Neural progenitor cell (in vitro differentiated cells): ENCODE results near the gene CHST13. TPM values are rescaled to one million over a fixed set of nuclear protein-coding genes. Genes with fewer than 3 reads are reported as not detected.
A peak's percentile ranks its signal among the peaks of the same experiment; 100 is the strongest.

Experiments used
- DNase-seq: peaks from one replicate; pipeline ENCODE4 v3.0.0-alpha.2; 2016; ENCODE audit warnings: low spot score
- H2AFZ ChIP-seq: fragments of 200-600 bp; sonication (generic); replicated peaks from 2 replicates; pipeline ENCODE4 v1.6.1; 2016; ENCODE audit warnings: antibody characterized with exemption
- H3F3A ChIP-seq: fragments of 200-600 bp; sonication (generic); 2 replicates; pipeline ENCODE4 v1.6.1; 2016; ENCODE audit warnings: antibody characterized with exemption, low read depth
- H3K27ac ChIP-seq: fragments of 200-600 bp; sonication (generic); 2 replicates; pipeline ENCODE4 v1.5.1; 2016; ENCODE audit warnings: mild to moderate bottlenecking
- H3K27me3 ChIP-seq: fragments of 200-600 bp; sonication (generic); 2 replicates; pipeline ENCODE4 v1.6.1; 2016; ENCODE audit warnings: mild to moderate bottlenecking, moderate library complexity
- H3K36me3 ChIP-seq: fragments of 200-600 bp; sonication (generic); 2 replicates; pipeline ENCODE4 v1.5.1; 2016
- H3K4me1 ChIP-seq: fragments of 200-600 bp; sonication (generic); 2 replicates; pipeline ENCODE4 v1.6.1; 2016; ENCODE audit warnings: mixed run types
- H3K4me2 ChIP-seq: fragments of 200-600 bp; sonication (generic); 2 replicates; pipeline ENCODE4 v1.6.1; 2016
- H3K4me3 ChIP-seq: fragments of 200-600 bp; sonication (generic); 2 replicates; pipeline ENCODE4 v1.5.1; 2016
- H3K79me2 ChIP-seq: fragments of 200-600 bp; sonication (generic); 2 replicates; pipeline ENCODE4 v1.6.1; 2016; ENCODE audit warnings: low read depth
- H3K9ac ChIP-seq: fragments of 200-600 bp; sonication (generic); 2 replicates; pipeline ENCODE4 v1.6.1; 2016
- H3K9me3 ChIP-seq: fragments of 200-600 bp; sonication (generic); 2 replicates; pipeline ENCODE4 v1.5.1; 2016; ENCODE audit warnings: low read depth
- H4K20me1 ChIP-seq: fragments of 200-600 bp; sonication (generic); 2 replicates; pipeline ENCODE4 v1.6.1; 2016; ENCODE audit warnings: low read depth
- H3K27ac Mint-ChIP-seq: 3 replicates; pipeline ENCODE4 v1.8.0; 2021; ENCODE audit warnings: mixed read lengths
- H3K27me3 Mint-ChIP-seq: 2 replicates; pipeline ENCODE4 v1.8.0; 2022; ENCODE audit warnings: low read depth, mild to moderate bottlenecking, inconsistent platforms, moderate library complexity, mixed read lengths; ENCODE audit not compliant: insufficient read depth
- H3K36me3 Mint-ChIP-seq: 3 replicates; pipeline ENCODE4 v1.8.0; 2021; ENCODE audit warnings: mixed read lengths
- H3K4me1 Mint-ChIP-seq: 3 replicates; pipeline ENCODE4 v1.8.0; 2021; ENCODE audit warnings: mixed read lengths
- H3K4me3 Mint-ChIP-seq: 3 replicates; pipeline ENCODE4 v1.8.0; 2021; ENCODE audit warnings: mild to moderate bottlenecking, moderate library complexity, mixed read lengths
- H3K9me3 Mint-ChIP-seq: 3 replicates; pipeline ENCODE4 v1.8.0; 2020; ENCODE audit warnings: mixed read lengths
- CTCF ChIP-seq: fragments of 200-600 bp; sonication (generic); IDR thresholded peaks from 2 replicates; pipeline ENCODE4 v1.5.1; 2017; ENCODE audit warnings: antibody characterized with exemption, mild to moderate bottlenecking
- EZH2 ChIP-seq: fragments of 200-600 bp; sonication (generic); IDR thresholded peaks from 2 replicates; pipeline ENCODE4 v1.6.1; 2017; ENCODE audit warnings: antibody characterized with exemption, mild to moderate bottlenecking, moderate library complexity
- EZH2phosphoT487 ChIP-seq: fragments of 200-600 bp; sonication (generic); IDR thresholded peaks from 2 replicates; pipeline ENCODE4 v1.6.1; 2017; ENCODE audit warnings: antibody characterized with exemption
- total RNA-seq: library from RNA; depleted of rRNA; stranded (reverse); fragments of >200 nt; gene quantifications from 2 replicates; pipeline ENCODE4 v1.2.3, GENCODE V29; 2015; ENCODE audit warnings: low replicate concordance

The CHST13 gene
- total RNA-seq, 1 donor from 2014 or later = 0.09 TPM

GRCh38 chr3:126527006-126527405 lies 3.1 kb downstream of the CHST13 start:
- H4K20me1 ChIP-seq = no peaks in the 10 kb centered on the region
- no peak overlapping the region for H3K9ac ChIP-seq
- Mint-ChIP-seq H3K4me3 (no peak overlapping the region), H3K27me3 (peaks cover 41% of the 10 kb centered on the region), H3K27ac (peak overlapping the region; percentile 42), H3K4me1 (peaks cover 7% of the 10 kb centered on the region), H3K9me3 (no peaks in the 10 kb centered on the region), H3K36me3 (no peaks in the 10 kb centered on the region)
- TF ChIP-seq EZH2 (no peak), EZH2phosphoT487 (no peak), CTCF (no peak)
- H3K9me3 ChIP-seq = no peaks in the 10 kb centered on the region
- H3K4me1 ChIP-seq = peaks cover 4% of the 10 kb centered on the region
- H3K27ac ChIP-seq = no peak overlapping the region
- no peaks in the 10 kb centered on the region for H3K79me2 ChIP-seq
- no peak overlapping the region for H2AFZ ChIP-seq
- H3K4me3 ChIP-seq = no peak overlapping the region
- peaks cover 36% of the 10 kb centered on the region for H3K27me3 ChIP-seq
- no peak overlapping the region for H3K4me2 ChIP-seq
- H3F3A ChIP-seq = no peaks in the 10 kb centered on the region
- no peak for DNase-seq
- no peaks in the 10 kb centered on the region for H3K36me3 ChIP-seq

- no peak for DNase-seq
- no peak overlapping the region for H3K27ac ChIP-seq
- TF ChIP-seq EZH2 = no peak
- TF ChIP-seq CTCF = no peak
- no peak for TF ChIP-seq EZH2phosphoT487
- H4K20me1 ChIP-seq = no peaks in the 10 kb centered on the region
- no peaks in the 10 kb centered on the region for H3K36me3 ChIP-seq
- H3K27ac Mint-ChIP-seq = no peak overlapping the region
- no peaks in the 10 kb centered on the region for H3K9me3 Mint-ChIP-seq
- no peaks in the 10 kb centered on the region for H3K79me2 ChIP-seq
- H2AFZ ChIP-seq = no peak overlapping the region
- H3K27me3 Mint-ChIP-seq = peaks cover 35% of the 10 kb centered on the region
- H3K4me1 Mint-ChIP-seq = peaks cover 1% of the 10 kb centered on the region
- no peaks in the 10 kb centered on the region for H3F3A ChIP-seq
- H3K4me1 ChIP-seq = peaks cover 4% of the 10 kb centered on the region
- H3K4me2 ChIP-seq = no peak overlapping the region
- peaks cover 37% of the 10 kb centered on the region for H3K27me3 ChIP-seq
- H3K4me3 ChIP-seq = no peak overlapping the region
- H3K9me3 ChIP-seq = no peaks in the 10 kb centered on the region
- no peak overlapping the region for H3K4me3 Mint-ChIP-seq
- H3K36me3 Mint-ChIP-seq = no peaks in the 10 kb centered on the region
- no peak overlapping the region for H3K9ac ChIP-seq
These were observed 3.7 kb downstream of the CHST13 start for GRCh38 chr3:126527455-126528211.

GRCh38 chr3:126528419-126528799 lies 4.5 kb downstream of the CHST13 start:
- no peaks in the 10 kb centered on the region for H3F3A ChIP-seq
- H4K20me1 ChIP-seq = no peaks in the 10 kb centered on the region
- H3K27ac ChIP-seq = no peak overlapping the region
- no peak for DNase-seq
- Mint-ChIP-seq H3K4me1 (no peaks in the 10 kb centered on the region), H3K27me3 (peaks cover 27% of the 10 kb centered on the region), H3K4me3 (no peak overlapping the region), H3K27ac (no peak overlapping the region), H3K9me3 (no peaks in the 10 kb centered on the region), H3K36me3 (no peaks in the 10 kb centered on the region)
- no peaks in the 10 kb centered on the region for H3K9me3 ChIP-seq
- no peak overlapping the region for H2AFZ ChIP-seq
- peaks cover 37% of the 10 kb centered on the region for H3K27me3 ChIP-seq
- no peaks in the 10 kb centered on the region for H3K79me2 ChIP-seq
- peaks cover 4% of the 10 kb centered on the region for H3K4me1 ChIP-seq
- no peak for TF ChIP-seq CTCF
- no peak for TF ChIP-seq EZH2phosphoT487
- no peak for TF ChIP-seq EZH2
- H3K4me3 ChIP-seq = no peak overlapping the region
- H3K36me3 ChIP-seq = no peaks in the 10 kb centered on the region
- H3K4me2 ChIP-seq = no peak overlapping the region
- no peak overlapping the region for H3K9ac ChIP-seq
